GM18861 (cell line): ENCODE results near the gene LGALS9.
"Not testable (repeated sequence)": the region's sequence is repeated elsewhere in the genome, so short reads cannot be mapped to it uniquely, and the experiment has no call there.

ENCODE experiments used
- ATAC-seq: cut with Tn5 transposase; IDR thresholded peaks from one replicate; pipeline ENCODE4 v1.9.1; 2021; ENCODE audit not compliant: unreplicated experiment

The LGALS9 gene

DNA sequence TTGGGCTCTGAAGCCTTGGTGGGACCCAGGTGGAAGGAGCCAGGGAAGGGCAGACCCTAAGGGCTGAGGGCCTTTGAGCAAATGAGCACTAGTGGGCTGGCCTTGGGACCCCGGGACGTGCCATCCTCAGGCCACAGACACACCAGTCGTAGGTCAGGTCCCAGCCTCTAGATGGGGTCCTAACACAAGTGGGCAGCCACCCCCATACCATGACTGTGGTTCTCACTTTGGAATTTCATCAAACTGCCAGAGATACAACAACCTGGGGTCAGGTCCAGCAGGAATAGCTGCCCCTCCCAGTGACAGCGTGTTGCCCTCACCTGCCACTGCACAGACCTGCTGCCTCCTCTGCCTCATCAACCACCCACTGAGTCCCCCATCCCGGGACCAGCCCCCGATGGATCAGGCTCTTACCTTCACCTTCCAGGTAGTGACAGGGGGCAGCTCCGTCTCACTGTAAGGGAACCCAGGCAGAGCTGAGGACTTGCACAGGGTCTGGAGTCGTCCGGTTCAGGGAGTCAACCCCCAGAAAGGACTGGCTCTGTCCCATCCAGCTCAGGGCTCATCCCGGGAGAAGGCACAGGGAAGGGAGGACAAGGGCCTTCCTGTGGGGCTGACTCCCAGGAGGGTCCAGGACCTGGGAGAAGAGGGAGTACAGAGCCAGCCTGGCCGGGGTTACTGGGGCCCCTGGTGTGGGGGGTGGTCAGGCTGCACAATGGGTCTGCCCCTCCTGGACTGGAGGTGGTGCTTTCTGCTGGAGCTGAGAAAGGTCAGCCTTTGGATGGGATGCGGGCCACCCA, 40.0 kb downstream of the LGALS9 start:
- no peak for ATAC-seq

DNA sequence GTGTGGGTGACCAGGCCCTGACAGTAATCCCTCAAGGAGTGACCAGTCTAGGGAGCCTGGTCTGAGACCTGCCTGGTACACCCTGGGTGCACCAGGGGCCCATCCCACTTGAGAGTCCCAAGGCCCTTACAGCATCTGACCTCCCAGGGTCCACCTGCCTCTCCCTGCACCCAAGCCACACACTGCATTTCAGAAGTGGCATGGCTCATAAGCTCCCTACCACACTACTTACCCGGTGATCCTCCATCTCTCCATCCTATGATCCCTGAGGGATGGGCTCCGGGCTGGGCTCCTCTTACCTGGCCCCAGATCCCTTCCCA, 40.6 kb downstream of the LGALS9 start:
- no peak for ATAC-seq

DNA sequence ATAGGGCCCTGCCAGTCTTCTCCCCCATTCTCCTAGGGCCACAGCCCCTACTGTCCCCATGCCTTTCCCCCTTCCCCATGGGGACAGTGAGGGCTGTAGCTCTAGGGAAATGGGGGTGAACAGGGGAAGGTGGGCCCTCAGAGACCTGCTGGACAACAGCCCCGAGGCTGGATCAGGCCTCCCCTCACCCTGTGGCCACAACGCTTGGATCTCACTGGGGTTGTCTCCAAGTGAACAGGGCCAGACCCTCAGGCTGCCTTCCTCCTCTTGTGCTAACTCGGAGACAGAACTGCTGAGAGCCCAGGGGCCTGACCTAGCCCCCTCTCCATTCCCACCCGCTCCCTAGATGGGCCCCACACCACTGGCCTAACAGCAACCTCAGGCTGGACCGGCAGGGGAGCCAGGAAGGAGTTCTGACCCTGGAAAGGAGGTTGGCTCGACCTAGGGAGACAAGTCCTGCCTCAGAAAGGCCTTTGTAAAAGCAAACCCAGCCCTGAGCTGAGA, 41.0 kb downstream of the LGALS9 start:
- ATAC-seq, result not testable (repeated sequence)

DNA sequence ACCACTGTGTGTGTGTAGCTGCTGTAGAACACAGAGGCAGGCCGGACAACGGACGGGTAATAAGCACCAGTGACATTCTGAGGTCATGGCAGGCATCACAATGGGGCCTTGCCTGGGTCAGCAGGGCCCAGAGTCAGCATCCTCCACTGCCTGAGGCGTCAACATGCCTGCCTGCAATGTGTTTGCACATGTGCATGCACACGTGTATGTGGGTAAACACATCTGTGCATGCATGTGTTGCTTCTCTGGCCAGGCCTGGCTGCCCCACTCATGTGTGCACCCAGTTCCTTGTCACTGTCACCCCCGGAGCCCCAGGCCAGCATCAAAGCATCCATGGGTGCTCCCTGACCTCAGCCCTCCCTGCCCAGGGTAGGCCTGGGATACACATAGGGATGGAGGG, 43.3 kb downstream of the LGALS9 start:
- no peak for ATAC-seq

DNA sequence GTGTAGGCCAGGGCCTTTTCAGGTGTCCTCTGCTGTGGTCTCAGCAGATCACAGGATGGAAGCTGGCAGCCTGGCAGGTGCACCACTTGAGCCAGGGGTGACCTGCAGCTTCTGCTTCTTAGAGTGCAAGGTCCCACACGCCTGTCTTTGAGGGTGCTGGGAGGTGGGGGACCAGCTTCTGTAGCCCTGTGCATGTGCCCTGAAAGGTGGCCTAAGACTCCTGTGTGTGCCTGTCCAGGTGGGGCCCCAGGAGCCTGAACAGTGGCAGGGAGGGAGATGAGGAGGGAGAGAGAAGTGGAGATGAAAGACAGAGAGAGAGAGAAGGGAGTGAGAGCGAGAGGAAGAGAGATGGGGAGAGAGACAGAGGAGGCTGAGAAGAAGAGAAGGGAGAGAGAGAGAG, 46.2 kb downstream of the LGALS9 start:
- ATAC-seq, result no peak

DNA sequence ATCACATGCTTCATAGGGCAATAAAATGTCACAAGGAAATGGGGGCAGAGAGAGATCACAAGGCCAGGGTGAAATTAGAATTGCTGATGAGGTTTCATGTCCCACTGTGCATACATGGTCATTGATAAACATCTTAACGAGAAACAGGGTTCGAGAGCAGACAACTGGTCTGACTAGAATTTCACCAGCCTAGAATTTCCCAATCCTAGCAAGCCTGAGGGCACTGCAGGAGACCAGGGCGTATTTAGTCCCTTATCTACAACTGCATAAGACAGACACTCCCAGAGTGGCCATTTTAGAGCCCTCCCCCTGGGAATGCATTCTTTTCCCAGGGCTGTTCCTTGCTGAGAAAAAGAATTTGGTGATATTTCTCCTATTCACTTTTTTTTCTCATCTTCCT, 55.3 kb downstream of the LGALS9 start:
- not testable (repeated sequence) for ATAC-seq

DNA sequence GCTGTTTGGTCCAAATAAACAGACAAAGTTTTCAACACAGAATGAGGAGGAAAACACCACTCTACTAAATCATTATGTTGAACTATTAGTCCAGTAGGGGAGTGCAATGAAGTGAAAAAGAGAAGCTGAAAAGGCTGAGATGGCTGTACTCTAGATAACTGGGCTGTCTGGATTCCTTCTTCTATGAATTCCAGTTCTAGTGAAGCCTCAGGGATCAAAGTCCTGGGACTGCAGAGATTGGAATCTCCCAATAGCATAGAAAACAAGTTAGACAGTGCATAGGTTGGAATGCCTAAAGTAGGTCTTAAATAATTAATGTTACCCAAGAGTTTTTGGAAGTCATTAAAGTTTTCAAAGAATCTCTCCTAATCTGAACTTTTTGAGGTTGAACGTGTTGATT, 59.9 kb downstream of the LGALS9 start:
- ATAC-seq, result no peak

DNA sequence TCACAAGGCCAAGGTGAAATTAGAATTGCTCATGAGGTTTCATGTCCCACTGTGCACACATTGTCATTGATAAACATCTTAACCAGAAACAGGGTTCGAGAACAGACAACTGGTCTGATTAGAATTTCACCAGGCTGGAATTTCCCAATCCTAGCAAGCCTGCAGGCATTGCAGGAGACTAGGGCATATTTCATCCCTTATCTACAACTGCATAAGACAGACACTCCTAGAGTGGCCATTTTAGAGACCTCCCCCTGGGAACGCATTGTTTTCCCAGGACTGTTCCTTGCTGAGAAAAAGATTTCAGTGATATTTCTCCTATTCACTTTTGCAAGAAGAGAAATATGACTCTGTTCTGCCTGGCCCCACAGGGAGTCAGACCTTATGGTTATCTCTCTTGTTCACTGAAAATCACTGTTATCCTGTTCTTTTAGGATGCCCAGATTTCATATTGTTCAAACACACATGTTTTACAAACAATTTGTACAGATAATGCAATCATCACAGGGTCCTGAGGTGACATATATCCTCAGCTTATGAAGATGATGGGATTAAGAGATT, 64.3 kb downstream of the LGALS9 start:
- not testable (repeated sequence) for ATAC-seq
